ENCODE results near the gene PLD1. TPM values are rescaled to one million over a fixed set of nuclear protein-coding genes. Genes with fewer than 3 reads are reported as not detected.

Gene PLD1
- total RNA-seq, 4 donors from 2014 or later: 52.1 to 88.3 (median 77.4) TPM

DNA sequence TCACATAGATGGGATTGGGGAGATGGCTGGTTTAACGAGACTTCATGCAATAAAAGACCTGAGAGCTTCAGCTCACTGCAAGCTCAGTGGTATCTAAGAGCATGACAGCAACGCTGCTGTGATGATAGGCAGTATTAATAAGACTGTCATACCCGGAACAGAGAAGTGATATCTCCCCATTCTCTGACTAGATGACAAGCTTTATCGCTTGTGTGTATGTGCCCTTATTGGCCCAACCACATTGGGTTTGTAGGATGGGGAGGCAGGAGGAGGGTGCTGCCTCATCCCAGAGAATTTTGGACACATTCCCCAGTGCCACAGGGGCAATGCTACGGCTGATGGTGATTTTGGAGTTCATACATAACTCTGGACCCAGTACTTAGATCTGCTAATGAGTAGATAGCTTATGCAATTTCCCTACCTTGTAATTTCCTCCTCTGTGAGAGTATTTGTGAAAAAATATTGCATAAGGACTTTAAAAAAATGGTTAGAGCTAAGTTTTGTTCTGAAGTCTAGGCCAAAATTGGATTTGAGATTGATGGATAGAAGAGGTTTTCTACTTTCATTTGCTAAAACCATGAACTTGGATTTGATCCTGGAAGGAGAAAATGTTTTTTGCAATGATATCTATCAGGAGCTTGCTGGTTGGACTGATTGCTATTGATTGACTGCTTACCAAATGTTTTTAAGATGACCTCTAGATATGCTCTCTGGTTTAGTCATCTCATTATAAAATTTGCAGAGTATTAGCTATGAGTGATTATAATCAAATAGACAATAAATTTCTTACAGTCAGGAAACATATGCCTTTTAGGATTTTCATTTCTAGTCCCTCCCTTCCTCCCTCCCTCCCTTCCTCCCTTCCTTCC, 18.9 kb upstream of the PLD1 start:
- no peaks in the 10 kb centered on the region for H3K9me3 ChIP-seq
- no peaks in the 10 kb centered on the region for H3K36me3 ChIP-seq
- H3K4me3 ChIP-seq: no peak overlapping the region
- no peaks in the 10 kb centered on the region for H3K27me3 ChIP-seq
- 79 to 93% methylated on average over 4 to 5 of the region's 5 CpGs for WGBS, 2 donors (ENCODE audit: low coverage in 1 of 2)
- intact Hi-C loops (cut with DNase I; ENCODE audit: low total_unique reads) (no loop called here), in situ Hi-C loops (cut with MboI; ENCODE audit: low pct_ligation_motif_present in 1 of 4, low pct_unique_long_range_greater_than_20kb in 1 of 4, low sequenced_read_pairs in 3 of 4) (loop anchor here in 2 of 4 donors (25.0 kb wide), 2 partner anchors 192 to 508 kb away; no protein-coding TSS in a partner anchor)
- no peak for DNase-seq
- H3K27ac ChIP-seq: peak overlapping the region; percentile 29 to 47 (median 40)
- peaks cover 0 to 24% (median 3%) of the 10 kb centered on the region in 4 donors for H3K4me1 ChIP-seq
- TF ChIP-seq POLR2A (IDR thresholded peaks at IDR 0.05) (no peak), EP300 (IDR thresholded peaks at IDR 0.05; ENCODE audit: low read depth) (no peak), POLR2AphosphoS5 (IDR thresholded peaks at IDR 0.05) (no peak)
- TF ChIP-seq, protein P1, sequence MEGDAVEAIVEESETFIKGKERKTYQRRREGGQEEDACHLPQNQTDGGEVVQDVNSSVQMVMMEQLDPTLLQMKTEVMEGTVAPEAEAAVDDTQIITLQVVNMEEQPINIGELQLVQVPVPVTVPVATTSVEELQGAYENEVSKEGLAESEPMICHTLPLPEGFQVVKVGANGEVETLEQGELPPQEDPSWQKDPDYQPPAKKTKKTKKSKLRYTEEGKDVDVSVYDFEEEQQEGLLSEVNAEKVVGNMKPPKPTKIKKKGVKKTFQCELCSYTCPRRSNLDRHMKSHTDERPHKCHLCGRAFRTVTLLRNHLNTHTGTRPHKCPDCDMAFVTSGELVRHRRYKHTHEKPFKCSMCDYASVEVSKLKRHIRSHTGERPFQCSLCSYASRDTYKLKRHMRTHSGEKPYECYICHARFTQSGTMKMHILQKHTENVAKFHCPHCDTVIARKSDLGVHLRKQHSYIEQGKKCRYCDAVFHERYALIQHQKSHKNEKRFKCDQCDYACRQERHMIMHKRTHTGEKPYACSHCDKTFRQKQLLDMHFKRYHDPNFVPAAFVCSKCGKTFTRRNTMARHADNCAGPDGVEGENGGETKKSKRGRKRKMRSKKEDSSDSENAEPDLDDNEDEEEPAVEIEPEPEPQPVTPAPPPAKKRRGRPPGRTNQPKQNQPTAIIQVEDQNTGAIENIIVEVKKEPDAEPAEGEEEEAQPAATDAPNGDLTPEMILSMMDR (IDR thresholded peaks at IDR 0.05): no peak

DNA sequence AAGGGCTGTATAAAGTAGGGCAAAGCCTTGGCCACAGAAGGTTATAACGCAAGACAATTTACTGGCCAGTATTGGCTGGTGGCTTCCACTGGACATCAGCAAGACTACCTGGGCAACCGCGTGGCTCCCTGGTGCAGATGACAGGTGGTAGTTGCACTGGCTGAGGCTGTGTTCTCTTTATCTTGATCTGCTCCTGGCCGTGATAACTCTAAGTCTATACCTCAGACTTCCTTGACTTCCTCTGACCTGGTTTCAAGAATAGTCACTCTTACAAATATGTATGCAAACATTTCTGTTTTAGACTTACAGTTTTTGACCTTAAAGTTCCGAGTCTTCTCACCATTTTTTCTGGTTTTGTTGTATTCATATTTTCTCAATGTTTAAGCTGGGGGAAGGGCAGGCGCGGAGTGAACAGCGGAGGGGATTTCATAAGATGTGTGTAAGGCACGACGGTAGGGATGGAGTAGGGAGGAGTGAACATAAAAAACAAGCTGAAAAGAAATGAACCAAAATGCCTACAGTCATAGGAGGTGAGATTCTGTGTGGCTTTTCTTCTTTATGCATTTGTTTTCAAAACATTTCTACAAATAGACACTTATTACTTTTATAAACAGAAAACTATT, 17.7 kb upstream of the PLD1 start:
- TF ChIP-seq EP300 (IDR thresholded peaks at IDR 0.05; ENCODE audit: low read depth) (no peak), POLR2AphosphoS5 (IDR thresholded peaks at IDR 0.05) (no peak), POLR2A (IDR thresholded peaks at IDR 0.05) (no peak)
- TF ChIP-seq, protein P1 (IDR thresholded peaks at IDR 0.05): no peak
- in situ Hi-C loops (cut with MboI; ENCODE audit: low pct_ligation_motif_present in 1 of 4, low pct_unique_long_range_greater_than_20kb in 1 of 4, low sequenced_read_pairs in 3 of 4): loop anchor here in 2 of 4 donors (25.0 kb wide), 2 partner anchors 191 to 509 kb away; no protein-coding TSS in a partner anchor
- intact Hi-C loops (cut with DNase I; ENCODE audit: low total_unique reads): no loop called here
- Histone ChIP-seq H3K4me1 (peaks cover 0 to 18% (median 0%) of the 10 kb centered on the region in 4 donors), H3K27ac (no peak overlapping the region), H3K36me3 (no peaks in the 10 kb centered on the region), H3K27me3 (no peaks in the 10 kb centered on the region), H3K9me3 (no peaks in the 10 kb centered on the region), H3K4me3 (no peak overlapping the region)
- DNase-seq: no peak
- 74 to 75% methylated on average over 6 to 10 of the region's 10 CpGs for WGBS, 2 donors (ENCODE audit: low coverage in 1 of 2)

DNA sequence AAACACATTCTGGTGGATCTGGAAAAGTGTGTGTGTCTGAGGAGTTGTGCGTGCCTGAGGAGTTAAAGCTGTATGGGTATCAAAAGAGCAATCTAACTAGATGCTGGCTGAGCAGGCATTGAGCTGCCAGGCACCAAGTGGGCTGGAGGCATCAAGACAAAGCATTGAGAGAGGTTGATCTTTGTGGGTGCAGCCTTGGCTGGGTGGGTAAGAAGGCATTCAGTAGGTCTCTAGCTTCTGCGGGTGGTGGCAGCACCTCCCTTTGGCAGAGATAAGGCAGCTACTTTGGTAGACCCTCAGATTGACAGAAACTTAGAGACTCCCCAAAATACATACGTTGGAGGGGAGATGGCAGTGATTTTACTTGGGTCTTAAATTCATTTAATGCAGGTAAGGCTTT, 17.1 kb upstream of the PLD1 start:
- TF ChIP-seq POLR2A (IDR thresholded peaks at IDR 0.05): no peak
- TF ChIP-seq, protein P1 (IDR thresholded peaks at IDR 0.05): no peak
- no peak for TF ChIP-seq POLR2AphosphoS5 (IDR thresholded peaks at IDR 0.05)
- TF ChIP-seq EP300 (IDR thresholded peaks at IDR 0.05; ENCODE audit: low read depth): no peak
- in situ Hi-C loops (cut with MboI; ENCODE audit: low pct_ligation_motif_present in 1 of 4, low pct_unique_long_range_greater_than_20kb in 1 of 4, low sequenced_read_pairs in 3 of 4) (loop anchor here in 2 of 4 donors (25.0 kb wide), 2 partner anchors 190 to 510 kb away; no protein-coding TSS in a partner anchor), intact Hi-C loops (cut with DNase I; ENCODE audit: low total_unique reads) (no loop called here)
- 83 to 92% methylated on average over 1 to 3 of the region's 3 CpGs for WGBS, 2 donors (ENCODE audit: low coverage in 1 of 2)
- H3K27me3 ChIP-seq: no peaks in the 10 kb centered on the region
- no peaks in the 10 kb centered on the region for H3K36me3 ChIP-seq
- H3K9me3 ChIP-seq: no peaks in the 10 kb centered on the region
- DNase-seq: no peak
- no peak overlapping the region for H3K4me3 ChIP-seq
- peaks cover 0 to 18% (median 0%) of the 10 kb centered on the region in 4 donors for H3K4me1 ChIP-seq
- H3K27ac ChIP-seq: no peak overlapping the region

DNA sequence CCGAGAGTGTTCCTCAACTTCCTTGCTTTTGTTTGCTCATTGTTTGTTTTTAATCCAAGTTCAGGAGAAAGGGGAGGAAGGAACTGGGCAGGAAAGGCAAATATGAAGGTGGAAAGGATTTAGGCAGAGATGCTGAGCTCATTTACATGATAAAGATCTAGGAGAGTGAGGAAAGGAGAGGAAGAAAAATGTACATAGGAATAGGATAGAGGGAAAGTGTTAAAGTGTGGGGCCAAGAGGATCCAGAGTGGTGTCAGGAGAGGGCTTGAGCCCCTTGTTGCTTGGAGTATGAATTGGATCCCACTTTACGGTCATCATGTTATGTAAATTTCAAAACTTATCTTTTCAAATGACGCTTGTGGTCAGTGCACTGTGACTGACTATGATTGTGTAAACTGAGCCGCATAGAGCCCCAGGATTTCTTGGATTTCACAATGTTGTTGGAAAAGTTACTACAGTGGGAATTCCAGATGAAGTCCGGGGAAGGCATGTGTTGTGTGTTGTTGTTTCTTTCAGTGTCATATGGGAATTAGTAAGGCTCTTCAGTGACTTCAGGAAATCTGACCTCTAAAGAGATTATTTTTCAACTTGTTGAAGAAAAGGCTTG, 15.0 kb upstream of the PLD1 start:
- peak in 2 of 3 donors; percentile 21 to 30 for TF ChIP-seq POLR2AphosphoS5 (IDR thresholded peaks at IDR 0.05)
- TF ChIP-seq, protein P1 (IDR thresholded peaks at IDR 0.05): no peak
- TF ChIP-seq POLR2A (IDR thresholded peaks at IDR 0.05): no peak
- TF ChIP-seq EP300 (IDR thresholded peaks at IDR 0.05; ENCODE audit: low read depth): no peak
- Histone ChIP-seq H3K4me1 (peaks cover 0 to 15% (median 0%) of the 10 kb centered on the region in 4 donors), H3K27me3 (no peaks in the 10 kb centered on the region), H3K4me3 (no peak overlapping the region), H3K27ac (peak overlapping the region in 3 of 4 donors; percentile 9 to 58 (median 36)), H3K36me3 (no peaks in the 10 kb centered on the region), H3K9me3 (no peaks in the 10 kb centered on the region)
- 80 to 83% methylated on average over 4 to 5 of the region's 5 CpGs for WGBS, 2 donors (ENCODE audit: low coverage in 1 of 2)
- intact Hi-C loops (cut with DNase I; ENCODE audit: low total_unique reads) (no loop called here), in situ Hi-C loops (cut with MboI; ENCODE audit: low pct_ligation_motif_present in 1 of 4, low pct_unique_long_range_greater_than_20kb in 1 of 4, low sequenced_read_pairs in 3 of 4) (loop anchor here in 2 of 4 donors (25.0 kb wide), 2 partner anchors 188 to 512 kb away; no protein-coding TSS in a partner anchor)
- DNase-seq: no peak

Data from transverse colon (tissue), 4 donors.